HUES64 (cell line): ENCODE results near the gene SPCS1. TPM values are rescaled to one million over a fixed set of nuclear protein-coding genes. Genes with fewer than 3 reads are reported as not detected.
"Not testable (repeated sequence)": the region's sequence is repeated elsewhere in the genome, so short reads cannot be mapped to it uniquely, and the experiment has no call there.

Experiments
- H3K27ac ChIP-seq: 2 replicates; pipeline ENCODE4 v1.7.0; 2013; ENCODE audit warnings: low read depth, low read length, inconsistent platforms
- H3K27me3 ChIP-seq: 2 replicates; pipeline ENCODE4 v1.6.1; 2013; ENCODE audit warnings: mild to moderate bottlenecking, low read length; ENCODE audit not compliant: insufficient read depth
- H3K36me3 ChIP-seq: 2 replicates; pipeline ENCODE4 v1.6.1; 2013; ENCODE audit warnings: mild to moderate bottlenecking, low read length; ENCODE audit not compliant: insufficient read depth
- H3K4me1 ChIP-seq: 2 replicates; pipeline ENCODE4 v1.6.1; 2013; ENCODE audit warnings: mild to moderate bottlenecking, low read length, moderate library complexity; ENCODE audit not compliant: insufficient read depth
- H3K4me3 ChIP-seq: 2 replicates; pipeline ENCODE4 v1.5.1; 2013; ENCODE audit warnings: mild to moderate bottlenecking, low read length, moderate library complexity
- H3K9ac ChIP-seq: 2 replicates; pipeline ENCODE4 v1.6.1; 2013; ENCODE audit warnings: mild to moderate bottlenecking, low read depth, low read length
- H3K9me3 ChIP-seq: 2 replicates; pipeline ENCODE4 v1.6.1; 2013; ENCODE audit warnings: low read depth, low read length; ENCODE audit not compliant: insufficient read depth
- WGBS: fragments of 150-250, 120-280 bp; methylation state at CpG from one replicate; pipeline ENCODE4 v1.1.7; 2013; ENCODE audit warnings: missing lambda C conversion rate; 5-methylcytosine and 5-hydroxymethylcytosine counted together
- polyA plus RNA-seq, 2 experiments: library from polyadenylated mRNA; stranded (reverse); fragments of 50-300 nt; gene quantifications; one replicate each; pipeline ENCODE4 v1.2.3, GENCODE V29; 2013

The SPCS1 gene
- polyA plus RNA-seq (2013, experiment 1 of 2): 126 TPM
- 132 TPM for polyA plus RNA-seq (2013, experiment 2 of 2)

DNA sequence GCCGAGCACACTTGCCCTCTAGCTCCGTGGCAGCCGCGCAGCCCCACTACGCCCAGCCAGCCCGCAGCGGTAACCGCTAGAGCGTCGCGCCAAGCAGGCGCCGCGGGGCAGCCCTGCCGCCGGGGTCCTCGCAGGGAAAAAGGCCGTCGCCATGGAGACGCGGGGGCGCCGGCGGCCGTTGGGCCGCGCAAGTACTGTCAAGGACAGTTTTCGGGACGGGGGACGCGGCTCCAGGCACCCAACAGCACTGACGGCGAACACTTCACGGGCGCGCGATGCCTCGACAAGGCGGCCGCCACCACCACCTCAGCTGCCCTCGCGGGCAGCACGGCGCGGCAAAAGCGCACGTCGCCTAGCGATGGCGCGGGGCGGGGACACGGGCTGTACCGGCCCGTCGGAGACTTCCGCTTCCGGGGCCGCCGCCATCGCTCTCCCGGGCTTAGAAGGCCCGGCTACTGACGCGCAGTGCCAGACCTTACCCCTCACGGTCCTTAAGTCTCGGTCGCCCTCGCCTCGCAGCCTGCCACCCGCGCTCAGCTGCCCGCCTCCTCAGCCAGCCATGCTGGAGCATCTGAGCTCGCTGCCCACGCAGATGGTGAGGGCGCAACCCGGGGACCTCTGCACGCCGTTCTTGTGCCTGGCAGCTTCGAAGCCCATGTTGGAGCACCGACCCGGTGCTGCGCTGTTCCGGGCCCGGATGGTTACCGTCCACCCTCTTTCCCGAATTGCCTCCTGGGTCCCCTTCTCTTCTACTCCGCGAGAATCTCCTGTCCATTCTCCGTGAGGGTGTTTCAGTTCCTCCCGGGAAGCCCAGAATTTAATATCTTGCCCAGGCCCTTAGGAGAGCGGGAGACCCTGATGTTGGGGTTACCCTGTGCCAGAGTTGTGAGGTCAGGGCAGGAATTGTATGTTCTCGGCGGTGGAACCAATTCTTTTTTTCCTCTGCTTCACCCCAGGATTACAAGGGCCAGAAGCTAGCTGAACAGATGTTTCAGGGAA is at the start of gene SPCS1, which contains the start of gene GLT8D1:
SPCS1 (plus strand) TSS at position 419 of the 999 bp plus-strand sequence; CDS start at position 560, 141 bp downstream.
GLT8D1 (minus strand) TSS at position 104 of the 999 bp plus-strand sequence. CDS start 5,331 bp downstream, outside the sequence.
- under 1% methylated on average over 94 of the region's 94 CpGs for WGBS
- H3K9me3 ChIP-seq: no peaks in the 10 kb centered on the region
- H3K4me1 ChIP-seq: peaks cover 5% of the 10 kb centered on the region; the same call in 1 of the 2 replicates
- H3K4me3 ChIP-seq: peak within 1 kb of the TSS; percentile 100
- peaks cover 30% of the 10 kb centered on the region for H3K36me3 ChIP-seq
- H3K27ac ChIP-seq: peak within 1 kb of the TSS; percentile 81
- H3K27me3 ChIP-seq: no peaks in the 10 kb centered on the region
- peak within 1 kb of the TSS; percentile 92 for H3K9ac ChIP-seq

DNA sequence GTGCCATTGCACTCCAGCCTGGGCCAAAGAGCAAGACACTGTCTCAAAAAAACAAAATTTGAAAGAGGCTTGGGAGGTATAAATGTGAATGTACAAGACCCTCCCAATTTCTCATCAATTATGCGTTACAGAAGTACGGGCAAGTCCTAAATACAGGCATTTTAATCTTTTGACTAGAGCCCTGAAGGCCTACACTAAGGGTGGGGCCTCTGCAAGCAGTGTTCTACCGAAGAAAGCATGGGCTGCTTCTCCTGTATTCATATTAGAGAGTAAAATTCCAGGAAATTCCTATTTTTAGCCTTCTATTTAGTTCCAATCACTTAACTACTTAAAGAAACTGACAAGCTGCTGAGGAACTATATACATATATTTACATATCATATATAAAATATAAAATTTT is 45.9 kb upstream of the SPCS1 start:
- 77% methylated on average over 3 of the region's 3 CpGs for WGBS
- Histone ChIP-seq H3K4me3 (no peak overlapping the region), H3K36me3 (peaks cover 79% of the 10 kb centered on the region)

DNA sequence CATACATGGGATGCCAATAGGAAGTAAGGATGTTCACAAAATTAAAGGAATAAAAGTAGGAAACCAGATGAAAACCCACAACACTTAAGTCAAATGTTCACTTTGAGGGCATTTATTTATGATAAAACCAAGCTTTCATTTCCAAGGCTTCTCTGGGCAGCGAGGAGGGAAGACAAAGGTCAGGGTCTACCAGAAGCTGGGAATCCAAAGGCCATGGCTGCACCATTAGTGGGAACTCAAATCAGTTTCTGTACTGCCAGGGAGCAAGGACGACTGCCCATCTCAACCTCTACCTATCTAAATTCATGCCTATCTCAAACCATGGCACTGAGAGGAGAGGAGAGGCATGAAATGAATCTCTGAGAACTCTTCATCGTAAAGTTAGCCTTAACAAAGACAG is 42.8 kb upstream of the SPCS1 start:
- Histone ChIP-seq H3K36me3 (peaks cover 71% of the 10 kb centered on the region), H3K4me3 (no peak overlapping the region), H3K9me3 (no peaks in the 10 kb centered on the region), H3K27me3 (no peaks in the 10 kb centered on the region), H3K9ac (no peak overlapping the region), H3K27ac (no peak overlapping the region), H3K4me1 (no peaks in the 10 kb centered on the region)
- 96% methylated on average over 3 of the region's 3 CpGs for WGBS

More for the DNA sequence above, 45.9 kb upstream of the SPCS1 start:
- no peaks in the 10 kb centered on the region for H3K4me1 ChIP-seq
- H3K27ac ChIP-seq: no peak overlapping the region
- H3K27me3 ChIP-seq: no peaks in the 10 kb centered on the region
- no peaks in the 10 kb centered on the region for H3K9me3 ChIP-seq
- H3K9ac ChIP-seq: no peak overlapping the region

DNA sequence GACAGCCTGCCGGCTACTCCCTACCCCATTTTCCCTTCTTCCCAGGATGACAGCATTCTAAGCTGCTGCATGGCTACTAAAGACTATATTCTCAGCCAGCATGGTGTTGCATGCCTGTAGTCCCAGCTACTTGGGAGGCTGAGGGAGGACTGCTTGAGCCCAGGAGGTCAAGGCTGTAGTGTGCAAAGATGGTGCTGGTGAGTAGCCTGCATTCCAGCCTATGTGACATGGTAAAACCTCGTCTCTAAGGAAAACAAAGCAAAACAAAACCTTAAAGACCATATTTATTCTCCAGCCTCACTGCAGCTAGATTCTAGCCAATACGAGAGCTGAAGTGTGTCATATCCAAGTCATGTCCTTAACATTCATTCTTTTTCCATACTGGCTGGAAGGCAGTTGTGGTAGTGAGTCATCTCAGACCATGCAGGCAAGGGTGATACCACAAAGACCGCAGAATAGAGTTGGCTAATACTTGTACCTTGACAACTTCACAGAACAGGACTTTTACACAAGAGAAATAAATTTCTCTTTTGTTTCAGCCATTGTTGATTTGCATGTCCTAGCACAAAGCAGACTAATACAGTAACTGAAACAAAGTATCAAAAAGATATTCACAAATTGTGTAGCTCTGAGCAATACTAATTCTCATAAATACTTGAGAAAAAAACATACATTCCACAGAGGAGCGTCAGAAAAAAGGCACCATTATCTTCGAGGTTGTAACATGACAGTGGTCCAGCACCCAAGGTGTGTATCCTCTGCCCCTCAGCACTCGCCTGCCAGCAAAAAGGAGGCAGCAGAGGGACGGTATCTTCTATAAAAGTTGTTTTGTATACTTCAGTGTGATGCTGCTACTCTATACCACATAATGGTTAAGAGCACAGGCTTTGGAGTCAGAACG is 35.0 kb upstream of the SPCS1 start:
- no peaks in the 10 kb centered on the region for H3K9me3 ChIP-seq
- H3K9ac ChIP-seq: no peak overlapping the region
- H3K27ac ChIP-seq: peak overlapping the region; percentile 9; the same call in 1 of the 2 replicates
- whole genome bisulfite sequencing: 94% methylated on average over 9 of the region's 9 CpGs
- H3K4me1 ChIP-seq: no peaks in the 10 kb centered on the region; the same call in 1 of the 2 replicates
- no peaks in the 10 kb centered on the region for H3K27me3 ChIP-seq
- peaks cover 72% of the 10 kb centered on the region for H3K36me3 ChIP-seq
- H3K4me3 ChIP-seq: no peak overlapping the region

DNA sequence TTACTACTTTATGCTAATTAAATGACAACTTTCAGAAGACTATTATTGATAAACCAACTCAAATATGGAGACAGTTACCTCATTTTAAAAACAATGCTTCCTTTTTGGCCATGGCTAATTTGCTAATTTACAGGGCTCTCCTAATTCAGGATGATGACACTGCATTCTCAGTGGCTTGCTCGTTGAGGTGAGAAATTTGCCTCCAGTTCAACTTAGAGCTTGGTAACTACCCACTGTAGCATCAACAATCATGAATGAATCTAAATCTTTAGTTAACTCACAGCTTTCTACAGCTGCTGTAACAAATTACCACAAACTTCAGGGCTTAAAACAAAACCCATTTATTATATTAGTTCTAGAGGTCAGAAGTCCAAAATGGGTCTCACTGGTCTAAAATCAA is 34.2 kb upstream of the SPCS1 start:
- H3K9ac ChIP-seq: no peak overlapping the region
- no peaks in the 10 kb centered on the region for H3K27me3 ChIP-seq
- 85% methylated on average over 1 of the region's 1 CpG for WGBS
- no peaks in the 10 kb centered on the region for H3K9me3 ChIP-seq
- H3K36me3 ChIP-seq: peaks cover 72% of the 10 kb centered on the region
- H3K4me3 ChIP-seq: no peak overlapping the region
- H3K27ac ChIP-seq: no peak overlapping the region
- H3K4me1 ChIP-seq: no peaks in the 10 kb centered on the region; the same call in 1 of the 2 replicates

DNA sequence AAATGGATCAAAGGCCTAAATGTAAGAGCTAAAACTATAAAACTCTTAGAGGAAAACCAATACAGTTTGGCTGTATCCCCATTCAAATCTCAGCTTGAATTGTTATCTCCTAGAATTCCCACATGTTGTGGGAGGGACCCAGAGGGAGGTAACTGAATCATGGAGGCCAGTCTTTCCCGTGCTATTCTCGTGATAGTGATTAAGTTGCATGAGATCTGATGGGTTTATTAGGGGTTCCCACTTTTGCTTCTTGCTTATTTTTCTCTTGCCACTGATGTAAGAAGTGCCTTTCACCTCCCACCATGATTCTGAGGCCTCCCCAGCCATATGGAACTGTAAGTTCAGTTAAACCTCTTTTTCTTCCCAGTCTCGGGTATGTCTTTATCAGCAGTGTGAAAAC is 29.7 kb upstream of the SPCS1 start:
- not testable (repeated sequence) for H3K9me3 ChIP-seq, H3K27ac ChIP-seq, H3K9ac ChIP-seq, H3K4me3 ChIP-seq, H3K27me3 ChIP-seq, H3K4me1 ChIP-seq
- 100% methylated on average over 3 of the region's 3 CpGs for WGBS
- H3K36me3 ChIP-seq: peaks cover 76% of the 10 kb centered on the region

DNA sequence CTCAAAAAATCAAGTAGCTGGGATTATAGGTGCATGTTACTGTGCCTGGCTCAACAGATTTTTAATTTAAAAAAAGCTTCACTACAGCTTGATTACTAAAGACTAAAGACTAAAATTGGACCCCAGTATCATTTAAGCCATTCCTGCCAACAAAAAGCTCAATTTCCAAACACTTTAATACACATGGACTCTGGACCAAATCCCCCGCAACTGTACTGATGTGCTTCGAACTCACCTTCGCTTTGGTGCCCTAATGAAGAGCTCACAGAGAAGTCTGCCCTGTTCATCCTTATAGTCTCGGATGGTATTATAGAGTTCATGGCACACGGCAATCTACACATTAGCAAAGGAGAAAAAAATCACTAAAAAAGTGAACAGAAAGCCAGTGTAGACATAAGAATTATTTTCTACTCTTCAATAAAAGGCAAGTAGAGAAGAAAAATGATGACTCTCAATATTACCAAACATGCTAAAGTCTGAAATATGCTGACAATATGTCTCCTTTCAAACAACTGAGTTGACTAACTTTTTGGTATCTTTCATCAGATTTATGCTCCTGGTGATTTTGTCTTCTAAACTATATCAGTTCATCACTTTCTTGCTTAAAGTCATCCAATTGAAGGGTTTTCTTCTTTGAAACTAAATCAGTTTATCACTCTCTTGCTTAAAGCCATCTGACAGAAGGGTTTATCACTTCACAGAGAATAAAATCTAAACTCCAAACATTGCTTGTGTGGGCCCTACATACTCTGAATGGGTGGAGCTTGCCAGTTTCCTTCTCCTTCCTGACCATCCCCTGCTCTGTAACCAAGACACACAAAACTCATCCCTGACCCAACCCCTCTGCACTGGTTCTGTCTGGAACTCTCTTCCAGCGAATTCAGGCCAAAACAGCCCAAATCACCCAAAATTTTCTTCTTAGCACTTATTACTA is 27.4 kb upstream of the SPCS1 start:
- Histone ChIP-seq H3K36me3 (peaks cover 69% of the 10 kb centered on the region), H3K9ac (no peak overlapping the region), H3K27ac (no peak overlapping the region), H3K27me3 (no peaks in the 10 kb centered on the region), H3K4me1 (peaks cover 8% of the 10 kb centered on the region), H3K9me3 (no peaks in the 10 kb centered on the region), H3K4me3 (no peak overlapping the region)
- 97% methylated on average over 5 of the region's 6 CpGs for WGBS

DNA sequence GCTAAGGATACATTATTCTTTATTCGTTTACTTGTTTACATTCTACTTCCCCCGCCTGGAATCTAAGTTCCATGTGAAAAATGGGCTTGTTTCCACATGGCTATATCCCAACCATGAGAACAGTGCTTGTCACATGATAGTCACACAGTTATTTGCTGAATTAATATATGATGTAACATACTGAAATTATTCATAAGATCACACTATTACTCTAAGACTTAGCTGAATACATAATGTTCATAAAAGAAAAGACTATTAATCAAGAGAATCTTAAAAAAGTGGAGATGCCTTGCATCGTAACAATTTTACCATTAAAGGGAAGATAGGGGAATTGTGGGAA is 26.7 kb upstream of the SPCS1 start:
- H3K9ac ChIP-seq: no peak overlapping the region
- no peak overlapping the region for H3K4me3 ChIP-seq
- no peak overlapping the region for H3K27ac ChIP-seq
- peaks cover 9% of the 10 kb centered on the region for H3K4me1 ChIP-seq
- H3K9me3 ChIP-seq: no peaks in the 10 kb centered on the region
- 100% methylated on average over 3 of the region's 3 CpGs for WGBS
- H3K27me3 ChIP-seq: no peaks in the 10 kb centered on the region
- peaks cover 65% of the 10 kb centered on the region for H3K36me3 ChIP-seq

DNA sequence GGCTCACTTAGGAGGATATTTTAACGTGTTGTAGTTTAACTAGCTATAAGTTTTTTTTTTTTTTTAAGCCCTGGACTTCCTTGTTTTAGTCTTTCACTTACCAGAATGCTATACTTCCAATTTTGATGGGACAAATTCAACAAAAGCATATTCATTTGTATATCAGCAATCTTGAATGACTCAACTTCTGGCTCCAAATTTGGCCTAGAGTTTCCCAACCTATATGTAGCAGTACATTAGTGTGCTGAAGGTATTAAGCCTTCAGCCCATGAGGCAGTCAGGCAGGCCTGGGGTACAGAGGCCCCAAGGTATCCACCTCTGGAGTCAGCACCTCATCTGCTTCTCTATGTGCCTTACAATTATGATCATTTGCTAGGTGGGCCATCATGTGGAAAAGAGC is 26.1 kb upstream of the SPCS1 start:
- H3K9me3 ChIP-seq: no peaks in the 10 kb centered on the region
- peaks cover 63% of the 10 kb centered on the region for H3K36me3 ChIP-seq
- no peak overlapping the region for H3K27ac ChIP-seq
- no CpG with 5 or more reads among the region's 1 CpG for WGBS
- no peak overlapping the region for H3K9ac ChIP-seq
- peaks cover 15% of the 10 kb centered on the region for H3K4me1 ChIP-seq
- no peaks in the 10 kb centered on the region for H3K27me3 ChIP-seq
- H3K4me3 ChIP-seq: no peak overlapping the region

DNA sequence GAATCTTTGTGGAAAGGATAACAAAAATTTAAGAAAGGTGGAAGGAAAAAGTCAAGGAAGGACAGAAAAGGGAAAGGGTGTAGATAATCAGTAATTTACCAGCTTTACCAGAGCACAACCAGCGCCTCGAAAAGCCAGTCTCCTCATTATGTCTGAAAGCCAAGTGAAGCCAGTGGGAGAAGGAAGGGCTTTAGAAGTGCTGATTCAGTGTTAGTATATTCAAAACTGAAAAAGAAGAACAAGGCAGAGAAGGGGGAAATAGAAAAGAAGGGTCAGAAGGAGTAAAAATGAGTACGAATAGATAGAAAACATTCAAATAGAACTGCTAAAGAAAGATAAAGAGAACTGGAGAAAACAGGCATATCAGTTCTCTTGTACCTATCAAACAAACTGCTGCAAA is 24.3 kb upstream of the SPCS1 start:
- Histone ChIP-seq H3K4me3 (no peak overlapping the region), H3K36me3 (peaks cover 52% of the 10 kb centered on the region), H3K27me3 (no peaks in the 10 kb centered on the region), H3K9ac (peak overlapping the region; percentile 49), H3K4me1 (peaks cover 17% of the 10 kb centered on the region), H3K9me3 (no peaks in the 10 kb centered on the region), H3K27ac (0 out of 2 replicates have a peak overlapping the region, but pooled peaks have one; percentile 12)
- WGBS: 78% methylated on average over 3 of the region's 3 CpGs
